NCI-H526 treated with DMSO at 0.1 percent for 48 hours (cell line): ENCODE data around the gene ARG2.

Experiments
- DNase-seq: peaks from one replicate; lab custom pipeline; 2025; lab: John Stamatoyannopoulos, UW

The ARG2 gene

GRCh38 chr14:67638642-67639041, 18.9 kb downstream of the ARG2 start:
- no peak for DNase-seq

- no peak for DNase-seq
Observed at GRCh38 chr14:67641480-67641879, 21.8 kb downstream of the ARG2 start.

DNA sequence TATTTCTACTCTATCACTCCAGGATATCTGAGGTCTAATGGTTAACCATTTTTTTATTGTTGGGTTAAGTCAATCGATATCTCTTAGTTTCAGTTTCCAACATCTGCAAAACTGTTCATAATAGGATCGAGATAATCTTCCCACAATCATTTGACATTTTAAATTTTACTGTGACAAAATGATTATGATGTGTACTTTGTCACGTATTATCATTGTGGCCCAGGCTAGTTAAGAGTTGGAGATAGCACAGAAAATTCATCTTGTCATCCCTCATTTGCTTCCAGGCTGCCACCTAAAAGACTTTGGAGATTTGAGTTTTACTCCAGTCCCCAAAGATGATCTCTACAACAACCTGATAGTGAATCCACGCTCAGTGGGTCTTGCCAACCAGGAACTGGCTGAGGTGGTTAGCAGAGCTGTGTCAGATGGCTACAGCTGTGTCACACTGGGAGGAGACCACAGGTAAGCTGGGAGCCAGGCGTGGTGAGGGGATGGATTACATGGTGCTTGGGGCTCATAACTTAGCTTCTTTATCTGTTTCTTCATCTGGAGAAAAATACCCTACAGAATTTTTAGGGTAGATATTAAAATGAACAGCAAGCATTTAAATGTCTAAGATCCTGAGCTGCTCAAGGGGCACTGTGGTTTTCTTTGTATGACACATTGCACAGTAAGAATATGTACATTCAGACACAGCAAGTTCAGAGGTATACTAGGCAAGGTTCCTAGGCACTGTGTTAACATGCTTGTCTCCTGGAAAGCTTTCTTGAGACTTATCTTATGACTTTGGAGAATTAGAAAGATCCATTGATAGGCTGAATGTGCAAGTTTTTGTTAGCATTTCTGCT, 22.4 kb downstream of the ARG2 start:
- DNase-seq, result no peak

- DNase-seq, result no peak
Observed at GRCh38 chr14:67643713-67644112, 24.0 kb downstream of the ARG2 start.

DNA sequence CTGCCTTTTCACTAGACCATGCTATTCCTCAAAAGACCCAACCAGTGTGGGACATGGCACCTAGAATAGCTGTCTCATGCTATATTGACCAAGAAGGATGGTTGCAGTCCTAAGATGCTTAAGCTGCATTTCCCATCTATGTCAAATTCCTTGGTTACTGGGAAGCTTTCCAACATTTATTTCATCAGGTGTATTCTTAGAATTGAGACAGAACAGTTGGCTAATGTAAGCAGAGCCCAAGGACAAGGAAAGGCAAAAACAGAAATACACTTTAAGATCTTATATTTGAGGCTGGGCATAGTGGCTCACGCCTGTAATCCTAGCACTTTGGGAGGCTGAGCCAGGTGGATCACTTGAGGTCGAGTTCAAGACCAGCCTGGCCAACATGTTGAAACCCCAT, 24.7 kb downstream of the ARG2 start:
- no peak for DNase-seq

GRCh38 chr14:67645414-67645813, 25.7 kb downstream of the ARG2 start:
- no peak for DNase-seq

DNA sequence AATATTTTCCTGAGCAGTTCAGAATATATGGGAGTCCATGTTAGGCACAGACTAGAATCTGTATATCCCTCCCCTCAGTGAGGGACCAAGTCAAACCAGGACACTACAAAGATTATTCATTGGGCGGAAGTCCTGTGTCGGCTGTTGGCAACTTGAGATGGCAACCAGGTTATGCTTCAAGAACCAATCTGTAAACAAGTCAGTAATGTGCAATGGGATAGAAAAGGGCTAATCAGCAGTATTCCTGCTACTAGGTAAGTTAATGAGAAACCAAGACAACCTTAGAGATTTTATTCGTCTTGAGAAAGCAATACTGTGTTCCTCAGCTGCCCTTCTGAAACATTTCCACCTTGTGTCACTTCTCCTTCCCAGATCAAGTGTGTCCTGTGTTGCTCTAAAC, 26.4 kb downstream of the ARG2 start:
- DNase-seq, result no peak

DNA sequence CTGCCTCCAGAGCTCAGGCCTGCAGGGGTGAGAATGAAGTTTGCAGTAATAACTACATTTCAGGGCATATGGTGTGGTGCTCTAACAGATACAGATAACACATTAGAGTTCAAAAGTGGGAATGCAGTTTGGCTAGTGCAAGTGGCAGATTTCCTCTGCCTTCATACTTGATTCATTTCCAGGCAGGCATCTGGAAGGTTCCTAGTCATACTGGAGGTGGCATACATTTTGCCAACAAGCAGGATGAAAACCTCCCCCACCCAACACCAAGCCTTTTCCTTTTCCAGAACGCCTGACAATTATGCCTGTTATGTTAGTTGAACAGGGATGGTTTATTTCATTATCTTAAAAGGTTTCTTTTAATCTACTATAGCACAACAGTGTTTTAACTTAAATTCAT, 30.4 kb downstream of the ARG2 start:
- DNase-seq, result no peak

DNA sequence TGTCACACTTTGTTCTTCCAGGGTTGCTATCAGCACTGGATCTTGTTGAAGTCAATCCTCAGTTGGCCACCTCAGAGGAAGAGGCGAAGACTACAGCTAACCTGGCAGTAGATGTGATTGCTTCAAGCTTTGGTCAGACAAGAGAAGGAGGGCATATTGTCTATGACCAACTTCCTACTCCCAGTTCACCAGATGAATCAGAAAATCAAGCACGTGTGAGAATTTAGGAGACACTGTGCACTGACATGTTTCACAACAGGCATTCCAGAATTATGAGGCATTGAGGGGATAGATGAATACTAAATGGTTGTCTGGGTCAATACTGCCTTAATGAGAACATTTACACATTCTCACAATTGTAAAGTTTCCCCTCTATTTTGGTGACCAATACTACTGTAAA, 31.0 kb downstream of the ARG2 start:
- no peak for DNase-seq

DNA sequence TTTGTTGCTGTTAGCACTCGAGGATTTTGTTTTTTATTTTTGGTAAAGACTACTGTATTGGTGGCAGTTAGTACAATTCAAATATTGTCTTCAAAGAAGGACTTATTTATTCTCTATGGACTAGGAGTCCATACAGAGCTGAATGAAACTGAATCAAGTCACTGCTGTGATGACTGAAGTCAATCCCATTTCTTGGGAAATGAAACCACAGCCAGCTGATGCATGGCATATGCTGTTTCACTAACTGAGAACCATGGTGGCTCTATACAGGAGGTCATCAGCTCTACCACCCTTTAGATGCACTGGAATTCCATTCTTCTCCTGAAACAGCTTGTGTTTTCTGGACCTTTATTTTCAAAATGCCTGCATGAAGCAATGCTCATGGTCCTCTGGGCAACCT, 32.5 kb downstream of the ARG2 start:
- no peak for DNase-seq

DNA sequence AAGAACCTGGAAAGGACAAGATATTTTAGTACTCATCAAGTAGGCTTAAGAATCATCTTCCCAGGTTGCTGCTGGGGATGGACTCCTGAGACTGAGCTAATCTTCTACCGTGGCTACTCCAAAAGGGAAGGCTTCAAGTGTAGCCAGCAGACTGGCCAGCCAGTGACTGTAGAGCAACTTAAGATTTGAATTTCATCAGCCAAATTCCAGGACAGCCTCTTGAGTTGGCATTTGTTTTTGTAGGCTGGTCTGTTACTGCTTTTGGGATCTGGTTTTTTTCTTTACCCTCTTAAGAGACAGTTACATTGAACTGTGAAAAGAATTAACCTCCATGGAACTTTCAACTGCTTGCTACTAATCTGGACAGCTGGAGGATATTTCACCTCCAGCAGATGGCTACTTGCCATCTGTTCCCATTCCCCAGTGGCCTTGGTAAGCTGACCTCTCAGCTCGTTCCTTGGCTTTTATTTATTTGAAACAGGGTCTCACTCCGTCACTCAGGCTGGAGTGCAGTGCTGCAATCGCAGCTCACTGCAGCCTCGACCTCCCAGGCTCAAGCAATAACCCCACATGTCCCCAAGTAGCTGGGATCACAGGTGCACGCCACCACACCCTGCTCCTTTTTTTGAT, 34.0 kb downstream of the ARG2 start:
- no peak for DNase-seq

GRCh38 chr14:67663633-67664032, 43.9 kb downstream of the ARG2 start:
- no peak for DNase-seq

DNA sequence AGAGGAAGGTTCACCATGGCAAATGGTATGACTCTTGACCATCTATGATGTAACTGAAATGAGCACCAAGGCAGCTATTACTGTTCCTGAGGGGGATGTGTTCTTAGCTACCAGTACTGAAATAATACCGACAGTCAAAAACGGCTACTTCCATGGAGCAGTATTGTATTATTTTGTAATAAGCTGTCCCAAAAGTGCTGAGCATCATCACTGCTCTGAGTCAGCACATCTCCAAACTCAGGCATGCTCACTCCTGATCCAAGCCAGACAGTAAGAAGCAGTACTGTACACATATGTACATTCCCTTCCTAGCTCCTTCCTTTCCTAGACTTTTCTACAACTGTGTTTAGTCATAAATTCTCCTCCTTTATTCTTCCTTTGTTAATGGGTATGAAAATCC, 46.1 kb downstream of the ARG2 start:
- no peak for DNase-seq

- peak; percentile 19 for DNase-seq
Observed at GRCh38 chr14:67666750-67667449, 47.2 kb downstream of the ARG2 start.

DNA sequence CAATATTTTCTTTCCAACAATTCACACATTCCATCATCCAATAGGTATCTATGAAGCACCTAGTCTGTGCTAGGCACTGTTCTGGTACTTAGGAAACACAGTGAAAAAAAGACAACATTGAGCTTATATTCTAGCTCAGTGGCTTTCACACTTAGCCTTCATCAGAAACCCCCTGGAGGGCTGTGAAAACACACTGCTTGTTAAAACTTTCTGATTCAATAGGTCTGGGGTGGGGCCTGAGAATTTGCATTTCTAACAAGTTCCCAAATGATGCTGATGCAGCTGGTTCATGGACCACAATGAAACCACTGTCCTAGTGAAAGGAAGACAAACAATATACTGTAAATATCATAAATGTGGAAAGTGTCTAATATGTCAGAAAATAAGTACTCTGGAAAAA, 48.8 kb downstream of the ARG2 start:
- DNase-seq, result peak; percentile 28

DNA sequence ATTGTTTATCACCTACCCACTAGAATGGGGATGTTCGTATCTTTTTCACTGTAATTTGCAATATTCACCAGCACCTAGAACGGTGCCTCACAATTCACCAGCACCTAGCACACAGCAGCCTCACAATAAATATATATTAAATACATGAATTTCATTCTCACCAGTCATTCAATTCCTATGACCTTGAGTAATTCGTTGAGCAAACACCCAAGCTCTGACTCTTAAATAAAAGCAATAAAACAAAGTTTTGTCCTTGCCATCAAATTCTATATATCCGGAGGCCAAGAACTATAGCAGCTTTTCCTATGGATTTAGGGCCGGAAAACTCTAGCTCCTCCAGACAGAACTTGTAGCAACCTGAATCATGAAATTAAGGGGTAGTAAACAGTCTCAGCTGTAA, 53.7 kb downstream of the ARG2 start:
- DNase-seq, result no peak

DNA sequence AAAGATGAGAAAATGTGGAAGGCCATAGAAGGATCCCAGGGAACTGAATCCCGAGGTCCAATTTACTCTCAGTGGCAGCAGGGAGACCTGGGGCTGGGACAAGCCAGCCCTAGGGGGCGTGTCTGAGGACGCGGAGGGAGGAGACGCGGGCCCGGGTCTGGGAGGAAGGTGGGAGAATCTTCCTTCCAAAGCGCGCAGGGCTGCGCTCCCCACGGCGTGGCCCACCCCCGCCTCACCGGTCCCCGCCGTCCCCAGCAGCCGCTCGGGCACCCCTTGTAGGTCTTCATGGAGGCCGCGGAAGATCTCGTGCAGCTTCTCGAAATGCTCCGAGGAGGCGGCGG, 54.4 kb downstream of the ARG2 start:
- peak; percentile 37 for DNase-seq

DNA sequence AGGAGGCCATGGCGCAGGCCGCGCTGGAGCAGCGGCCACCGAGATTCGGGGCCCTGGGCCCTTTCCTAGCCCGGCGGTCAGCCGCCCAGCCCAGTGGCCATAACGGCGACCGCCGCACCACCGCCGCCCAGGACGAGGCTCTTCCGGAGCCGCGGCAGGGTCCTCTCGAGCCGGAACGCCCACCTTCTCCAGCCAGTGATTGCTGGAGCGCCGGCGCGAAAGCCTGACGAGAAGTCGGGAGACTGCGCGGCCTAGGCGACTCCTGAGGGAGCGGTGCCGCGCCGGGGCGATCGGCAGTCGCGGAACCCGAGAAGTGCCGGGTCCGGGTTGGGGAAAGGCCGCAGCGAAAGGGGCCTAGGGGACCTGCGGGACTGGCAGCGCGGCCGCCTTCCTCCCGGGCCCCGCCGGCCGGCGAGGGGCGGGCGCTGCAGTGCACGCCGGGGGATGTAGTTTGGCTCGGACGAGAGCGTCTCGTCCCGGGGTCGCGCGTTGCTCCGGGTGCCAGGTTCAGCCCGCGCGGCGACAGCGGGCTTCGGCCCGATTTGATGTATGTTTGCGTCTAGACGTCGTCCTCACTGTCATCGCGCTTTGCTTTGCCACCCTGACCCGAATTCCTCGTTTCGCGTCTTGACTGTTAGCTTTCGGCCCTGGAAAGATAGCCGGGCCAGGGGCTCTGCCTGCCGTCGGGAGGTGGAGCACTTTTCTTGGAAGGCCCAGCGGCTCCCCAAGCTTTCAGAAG, 54.9 kb downstream of the ARG2 start, which contains the start of gene VTI1B:
Gene VTI1B, minus strand, starts transcription at position 153 of the 739 bp plus-strand sequence. Its CDS starts 143 bp downstream, at position 10.
- peak; percentile 72 for DNase-seq

GRCh38 chr14:67675219-67675582, 55.5 kb downstream of the ARG2 start:
- no peak for DNase-seq

DNA sequence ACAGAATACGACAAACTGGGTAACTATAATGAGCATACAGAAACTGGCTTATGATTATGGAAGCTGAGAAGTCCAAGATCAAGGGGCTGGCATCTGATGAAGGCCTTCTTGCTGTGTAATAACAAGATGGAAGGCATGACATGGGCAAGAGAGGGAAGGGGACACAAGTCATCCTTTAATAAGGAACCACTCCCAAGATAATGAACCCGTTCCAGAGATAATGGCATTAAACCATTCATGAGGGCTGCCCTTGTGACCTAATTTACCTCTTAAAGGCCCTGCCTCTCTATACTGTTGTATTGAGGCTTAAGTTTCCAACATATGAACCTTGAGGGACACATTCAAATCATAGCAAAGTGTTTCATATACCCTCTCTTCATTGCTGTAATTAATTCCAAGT, 59.3 kb downstream of the ARG2 start:
- DNase-seq, result no peak

GRCh38 chr14:67680121-67680602, 60.4 kb downstream of the ARG2 start:
- DNase-seq, result no peak

DNA sequence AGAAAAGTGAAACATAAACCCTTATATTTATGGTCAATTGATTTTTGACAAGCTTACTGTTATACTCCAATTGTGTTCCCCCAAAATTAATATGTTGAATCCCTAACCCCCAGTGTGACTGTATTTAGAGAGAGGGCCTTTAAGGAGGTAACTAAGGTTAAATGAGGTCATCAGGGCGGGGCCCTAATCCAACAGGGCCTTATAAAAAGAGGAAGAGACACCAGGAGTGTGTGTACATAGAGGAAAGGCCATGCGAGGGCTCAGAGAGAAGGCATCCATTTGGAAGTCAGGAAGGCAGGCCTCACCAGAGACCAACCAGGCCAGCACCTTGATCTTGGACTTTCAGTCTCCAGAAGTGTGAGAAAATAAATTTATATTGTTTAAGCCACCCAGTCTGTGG, 61.2 kb downstream of the ARG2 start:
- DNase-seq, result no peak
